Measurements from ENCODE around the gene CDCA4. TPM values are rescaled to one million over a fixed set of nuclear protein-coding genes. Genes with fewer than 3 reads are reported as not detected.

The CDCA4 gene
- total RNA-seq, 1 experiment from 2014 or later = 24.9 TPM

DNA sequence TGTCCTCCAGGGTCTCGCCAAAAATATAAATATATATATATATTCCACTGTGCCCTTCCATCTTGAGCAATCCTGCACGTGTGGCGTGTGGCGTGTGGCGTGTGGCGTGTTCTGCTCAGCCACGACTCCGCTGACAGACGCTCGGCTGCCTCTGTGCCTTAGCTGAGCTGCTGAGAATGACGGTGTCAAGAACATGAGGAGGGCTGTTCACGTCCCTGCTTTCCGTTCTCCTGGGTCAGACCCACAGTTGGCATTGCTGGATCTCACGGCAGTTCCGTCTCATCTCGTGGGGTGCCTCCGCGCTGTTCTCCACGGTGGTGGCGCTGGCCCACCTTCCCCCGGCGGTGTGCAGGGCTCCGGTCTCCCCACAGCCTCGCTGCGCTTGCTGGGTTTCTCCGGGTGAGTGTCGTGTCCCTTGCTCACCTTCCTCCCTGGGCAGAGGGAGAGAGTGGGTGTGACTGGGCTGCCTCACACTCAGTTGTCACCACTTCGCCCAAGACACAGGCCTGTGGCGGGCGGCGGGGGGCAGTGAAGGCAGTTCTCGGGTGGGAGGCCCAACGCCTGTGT lies 34.9 kb upstream of the CDCA4 start:
- Histone ChIP-seq H3K27ac (no peak overlapping the region), H3K4me1 (replicated peaks; ENCODE audit: insufficient read depth) (peaks cover 10% of the 10 kb centered on the region), H3K79me2 (ENCODE audit: low read depth) (no peaks in the 10 kb centered on the region), H3K4me3 (no peak overlapping the region), H3F3A (ENCODE audit: insufficient read depth, low read depth) (peaks cover 13% of the 10 kb centered on the region; the same call in 1 of the 2 replicates), H3K9me3 (ENCODE audit: insufficient read depth, low read depth) (no peaks in the 10 kb centered on the region), H3K4me2 (no peak overlapping the region), H3K9me2 (ENCODE audit: insufficient read depth) (no peaks in the 10 kb centered on the region), H3K36me3 (ENCODE audit: low read depth) (no peaks in the 10 kb centered on the region), H4K20me1 (ENCODE audit: insufficient read depth) (no peaks in the 10 kb centered on the region), H3K27me3 (ENCODE audit: insufficient read depth, low read depth) (no peaks in the 10 kb centered on the region), H2AFZ (no peak overlapping the region)
- ChIA-PET CTCF (no interaction called here), POLR2A (ENCODE audit: unreplicated experiment) (no interaction called here)
- DNase-seq = no peak
- TF ChIP-seq, protein P1, sequence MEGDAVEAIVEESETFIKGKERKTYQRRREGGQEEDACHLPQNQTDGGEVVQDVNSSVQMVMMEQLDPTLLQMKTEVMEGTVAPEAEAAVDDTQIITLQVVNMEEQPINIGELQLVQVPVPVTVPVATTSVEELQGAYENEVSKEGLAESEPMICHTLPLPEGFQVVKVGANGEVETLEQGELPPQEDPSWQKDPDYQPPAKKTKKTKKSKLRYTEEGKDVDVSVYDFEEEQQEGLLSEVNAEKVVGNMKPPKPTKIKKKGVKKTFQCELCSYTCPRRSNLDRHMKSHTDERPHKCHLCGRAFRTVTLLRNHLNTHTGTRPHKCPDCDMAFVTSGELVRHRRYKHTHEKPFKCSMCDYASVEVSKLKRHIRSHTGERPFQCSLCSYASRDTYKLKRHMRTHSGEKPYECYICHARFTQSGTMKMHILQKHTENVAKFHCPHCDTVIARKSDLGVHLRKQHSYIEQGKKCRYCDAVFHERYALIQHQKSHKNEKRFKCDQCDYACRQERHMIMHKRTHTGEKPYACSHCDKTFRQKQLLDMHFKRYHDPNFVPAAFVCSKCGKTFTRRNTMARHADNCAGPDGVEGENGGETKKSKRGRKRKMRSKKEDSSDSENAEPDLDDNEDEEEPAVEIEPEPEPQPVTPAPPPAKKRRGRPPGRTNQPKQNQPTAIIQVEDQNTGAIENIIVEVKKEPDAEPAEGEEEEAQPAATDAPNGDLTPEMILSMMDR (conservative IDR thresholded peaks at IDR 0.05) = no peak
- no peak for TF ChIP-seq EZH2 (IDR thresholded peaks at IDR 0.05; ENCODE audit: low read depth)
- intact Hi-C loops (cut with micrococcal nuclease; ENCODE audit: unreplicated experiment) = no loop called here
- BruUV-seq (replicated peaks) = no TSS peak

DNA sequence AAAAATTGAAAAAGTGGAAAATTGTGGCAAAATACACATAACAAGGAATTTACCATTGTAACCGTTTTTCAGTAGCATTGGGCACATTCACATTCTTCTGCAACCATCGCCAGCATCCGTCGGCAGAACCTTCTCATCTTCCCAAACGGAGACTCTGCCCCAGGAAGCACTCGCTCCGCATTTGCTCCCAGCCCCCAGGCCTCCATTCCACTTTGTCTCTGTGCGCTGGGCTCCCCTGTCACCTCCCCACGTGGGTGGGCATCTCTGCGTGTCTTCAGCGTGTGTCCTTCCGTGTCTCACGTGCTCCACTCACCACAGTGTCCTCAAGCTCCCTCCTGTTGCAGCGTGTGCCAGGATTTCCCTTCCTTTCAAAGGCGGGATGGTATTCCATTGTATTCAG lies 34.5 kb upstream of the CDCA4 start:
- intact Hi-C loops (cut with micrococcal nuclease; ENCODE audit: unreplicated experiment) = no loop called here
- H3K27ac ChIP-seq = no peak overlapping the region
- H3F3A ChIP-seq (ENCODE audit: insufficient read depth, low read depth) = peaks cover 13% of the 10 kb centered on the region; the same call in 1 of the 2 replicates
- TF ChIP-seq EZH2 (IDR thresholded peaks at IDR 0.05; ENCODE audit: low read depth) = no peak
- TF ChIP-seq, protein P1 (conservative IDR thresholded peaks at IDR 0.05) = no peak
- no peak overlapping the region for H3K4me2 ChIP-seq
- H3K4me1 ChIP-seq (replicated peaks; ENCODE audit: insufficient read depth) = peaks cover 14% of the 10 kb centered on the region
- BruUV-seq (replicated peaks) = no TSS peak
- no peaks in the 10 kb centered on the region for H3K9me3 ChIP-seq (ENCODE audit: insufficient read depth, low read depth)
- ChIA-PET CTCF (no interaction called here), POLR2A (ENCODE audit: unreplicated experiment) (no interaction called here)
- no peaks in the 10 kb centered on the region for H3K79me2 ChIP-seq (ENCODE audit: low read depth)
- H4K20me1 ChIP-seq (ENCODE audit: insufficient read depth) = no peaks in the 10 kb centered on the region
- H3K4me3 ChIP-seq = no peak overlapping the region
- DNase-seq = no peak
- no peaks in the 10 kb centered on the region for H3K27me3 ChIP-seq (ENCODE audit: insufficient read depth, low read depth)
- no peaks in the 10 kb centered on the region for H3K36me3 ChIP-seq (ENCODE audit: low read depth)
- no peak overlapping the region for H2AFZ ChIP-seq
- H3K9me2 ChIP-seq (ENCODE audit: insufficient read depth) = no peaks in the 10 kb centered on the region

DNA sequence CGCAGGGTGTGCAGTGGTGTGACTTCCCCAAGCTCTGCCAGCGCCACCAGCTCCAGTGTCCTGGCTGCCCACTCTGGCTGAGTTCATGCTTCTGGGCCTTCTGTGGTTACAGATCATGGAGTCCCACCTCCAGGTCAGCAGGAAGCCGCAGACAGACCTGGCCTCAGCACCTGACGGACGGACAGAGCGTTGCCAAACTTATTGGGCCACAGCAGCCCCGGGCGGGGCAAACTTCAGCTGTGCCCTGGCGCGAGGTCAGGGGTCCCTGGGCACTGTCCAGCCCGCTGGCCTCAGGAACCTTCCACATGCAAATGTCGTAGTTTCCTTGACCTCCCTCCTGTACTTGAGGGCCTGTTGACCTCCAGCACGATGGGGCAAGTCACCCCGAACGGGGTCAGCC lies 33.1 kb upstream of the CDCA4 start:
- intact Hi-C loops (cut with micrococcal nuclease; ENCODE audit: unreplicated experiment) = no loop called here
- Histone ChIP-seq H3F3A (ENCODE audit: insufficient read depth, low read depth) (peaks cover 13% of the 10 kb centered on the region; the same call in 1 of the 2 replicates), H3K36me3 (ENCODE audit: low read depth) (no peaks in the 10 kb centered on the region), H3K9me3 (ENCODE audit: insufficient read depth, low read depth) (no peaks in the 10 kb centered on the region), H3K27me3 (ENCODE audit: insufficient read depth, low read depth) (no peaks in the 10 kb centered on the region), H3K79me2 (ENCODE audit: low read depth) (no peaks in the 10 kb centered on the region), H4K20me1 (ENCODE audit: insufficient read depth) (no peaks in the 10 kb centered on the region), H2AFZ (no peak overlapping the region), H3K4me3 (no peak overlapping the region), H3K4me2 (no peak overlapping the region), H3K27ac (no peak overlapping the region), H3K4me1 (replicated peaks; ENCODE audit: insufficient read depth) (peaks cover 18% of the 10 kb centered on the region), H3K9me2 (ENCODE audit: insufficient read depth) (no peaks in the 10 kb centered on the region)
- no peak for DNase-seq
- TF ChIP-seq, protein P1 (conservative IDR thresholded peaks at IDR 0.05) = no peak
- TF ChIP-seq EZH2 (IDR thresholded peaks at IDR 0.05; ENCODE audit: low read depth) = no peak
- POLR2A ChIA-PET (ENCODE audit: unreplicated experiment) = no interaction called here
- CTCF ChIA-PET = no interaction called here
- BruUV-seq (replicated peaks) = no TSS peak
